Karpas-422 (cell line): ENCODE measurements around the gene ST6GALNAC2. TPM values are rescaled to one million over a fixed set of nuclear protein-coding genes. Genes with fewer than 3 reads are reported as not detected.

Experiments used
- DNase-seq: peaks from one replicate; pipeline ENCODE4 v3.0.0-alpha.2; 2015
- H2AFZ ChIP-seq: fragments of 200-600 bp; sonication (generic); 2 replicates; pipeline ENCODE4 v1.6.1; 2014; ENCODE audit warnings: antibody characterized with exemption, low read length, mixed read lengths
- H3K27ac ChIP-seq: fragments of 200-600 bp; sonication (generic); 2 replicates; pipeline ENCODE4 v1.5.1; 2014; ENCODE audit warnings: mild to moderate bottlenecking, low read length, moderate library complexity
- H3K27me3 ChIP-seq: fragments of 200-600 bp; sonication (generic); 2 replicates; pipeline ENCODE4 v1.6.1; 2014; ENCODE audit warnings: low read length, mixed read lengths
- H3K36me3 ChIP-seq: fragments of 200-600 bp; sonication (generic); 2 replicates; pipeline ENCODE4 v1.6.1; 2014; ENCODE audit warnings: low read length, mixed read lengths; ENCODE audit not compliant: insufficient read depth
- H3K4me1 ChIP-seq: fragments of 200-600 bp; sonication (generic); 2 replicates; pipeline ENCODE4 v1.6.1; 2014; ENCODE audit warnings: mild to moderate bottlenecking, low read length, mixed read lengths
- H3K4me2 ChIP-seq: fragments of 200-600 bp; sonication (generic); 2 replicates; pipeline ENCODE4 v1.6.1; 2014; ENCODE audit warnings: low read length, low read depth, mild to moderate bottlenecking; ENCODE audit not compliant: poor library complexity, severe bottlenecking
- H3K4me3 ChIP-seq: fragments of 200-600 bp; sonication (generic); 2 replicates; pipeline ENCODE4 v1.5.1; 2014; ENCODE audit warnings: mild to moderate bottlenecking, antibody characterized with exemption, low read length, mixed read lengths
- H3K79me2 ChIP-seq: fragments of 200-600 bp; sonication (generic); 2 replicates; pipeline ENCODE4 v1.6.1; 2014; ENCODE audit warnings: mild to moderate bottlenecking, low read length, mixed read lengths
- H3K9ac ChIP-seq: fragments of 200-600 bp; sonication (generic); 2 replicates; pipeline ENCODE4 v1.6.0; 2014; ENCODE audit warnings: low read length
- H3K9me2 ChIP-seq: fragments of 200-600 bp; sonication (generic), shearing (Covaris generic); replicated peaks from 2 replicates; pipeline ENCODE4 v1.6.0; 2014; ENCODE audit warnings: mild to moderate bottlenecking, low read length, moderate library complexity; ENCODE audit not compliant: insufficient read depth
- H3K9me3 ChIP-seq: fragments of 300-700, 200-600 bp; sonication (generic); 2 replicates; pipeline ENCODE4 v1.6.1; 2014; ENCODE audit warnings: low read length, mixed read lengths
- H4K20me1 ChIP-seq: fragments of 200-600 bp; sonication (generic); 2 replicates; pipeline ENCODE4 v1.6.1; 2014; ENCODE audit warnings: mild to moderate bottlenecking, antibody characterized with exemption, low read length, low read depth; ENCODE audit not compliant: insufficient read depth
- total RNA-seq: library from RNA; depleted of rRNA; stranded (reverse); fragments of >200 nt; shearing (Covaris generic); gene quantifications from 2 replicates; pipeline ENCODE4 v1.2.3, GENCODE V29; 2014; ENCODE audit warnings: low replicate concordance

Gene ST6GALNAC2
- total RNA-seq, 1 experiment from 2014 or later: not detected

GRCh38 chr17:76549539-76549938, 36.1 kb downstream of the ST6GALNAC2 start:
- Histone ChIP-seq H3K9me3 (no peaks in the 10 kb centered on the region), H3K4me3 (no peak overlapping the region), H3K36me3 (no peaks in the 10 kb centered on the region), H3K4me2 (no peak overlapping the region), H3K9ac (no peak overlapping the region), H2AFZ (no peak overlapping the region), H3K27ac (no peak overlapping the region), H3K9me2 (no peaks in the 10 kb centered on the region), H3K79me2 (no peaks in the 10 kb centered on the region), H3K4me1 (no peaks in the 10 kb centered on the region), H4K20me1 (no peaks in the 10 kb centered on the region), H3K27me3 (no peaks in the 10 kb centered on the region)
- DNase-seq: no peak

- no peak overlapping the region for H3K4me3 ChIP-seq
- no peaks in the 10 kb centered on the region for H3K9me2 ChIP-seq
- no peaks in the 10 kb centered on the region for H3K36me3 ChIP-seq
- no peaks in the 10 kb centered on the region for H4K20me1 ChIP-seq
- no peaks in the 10 kb centered on the region for H3K79me2 ChIP-seq
- H2AFZ ChIP-seq: no peak overlapping the region
- no peaks in the 10 kb centered on the region for H3K27me3 ChIP-seq
- no peak overlapping the region for H3K9ac ChIP-seq
- H3K9me3 ChIP-seq: no peaks in the 10 kb centered on the region
- DNase-seq: no peak
- no peaks in the 10 kb centered on the region for H3K4me1 ChIP-seq
- H3K27ac ChIP-seq: no peak overlapping the region
- H3K4me2 ChIP-seq: no peak overlapping the region
Observed at GRCh38 chr17:76549215-76549518, 36.5 kb downstream of the ST6GALNAC2 start.

- Histone ChIP-seq H3K9ac (no peak overlapping the region), H3K4me3 (no peak overlapping the region)
Observed at GRCh38 chr17:76548378-76549214, 37.1 kb downstream of the ST6GALNAC2 start.

GRCh38 chr17:76547642-76548202, 37.9 kb downstream of the ST6GALNAC2 start:
- no peak overlapping the region for H2AFZ ChIP-seq
- no peak for DNase-seq
- no peak overlapping the region for H3K4me2 ChIP-seq
- no peaks in the 10 kb centered on the region for H3K36me3 ChIP-seq
- no peaks in the 10 kb centered on the region for H3K27me3 ChIP-seq
- no peak overlapping the region for H3K9ac ChIP-seq
- no peak overlapping the region for H3K27ac ChIP-seq
- H3K79me2 ChIP-seq: no peaks in the 10 kb centered on the region
- H3K4me1 ChIP-seq: no peaks in the 10 kb centered on the region
- no peaks in the 10 kb centered on the region for H3K9me3 ChIP-seq
- H3K9me2 ChIP-seq: no peaks in the 10 kb centered on the region
- H4K20me1 ChIP-seq: no peaks in the 10 kb centered on the region
- H3K4me3 ChIP-seq: no peak overlapping the region

More at GRCh38 chr17:76548378-76549214, 37.1 kb downstream of the ST6GALNAC2 start:
- no peaks in the 10 kb centered on the region for H4K20me1 ChIP-seq
- H3K9me3 ChIP-seq: no peaks in the 10 kb centered on the region
- H3K27me3 ChIP-seq: no peaks in the 10 kb centered on the region
- H3K36me3 ChIP-seq: no peaks in the 10 kb centered on the region
- H3K79me2 ChIP-seq: no peaks in the 10 kb centered on the region
- DNase-seq: no peak
- H3K4me2 ChIP-seq: no peak overlapping the region
- H3K4me1 ChIP-seq: no peaks in the 10 kb centered on the region
- H3K9me2 ChIP-seq: no peaks in the 10 kb centered on the region
- H3K27ac ChIP-seq: no peak overlapping the region
- H2AFZ ChIP-seq: no peak overlapping the region

GRCh38 chr17:76547183-76547641, 38.4 kb downstream of the ST6GALNAC2 start:
- Histone ChIP-seq H2AFZ (no peak overlapping the region), H3K9me2 (no peaks in the 10 kb centered on the region), H3K9me3 (no peaks in the 10 kb centered on the region), H3K27ac (no peak overlapping the region), H3K79me2 (no peaks in the 10 kb centered on the region), H3K9ac (no peak overlapping the region), H3K4me1 (no peaks in the 10 kb centered on the region), H3K36me3 (no peaks in the 10 kb centered on the region), H3K4me3 (no peak overlapping the region), H3K27me3 (no peaks in the 10 kb centered on the region), H4K20me1 (no peaks in the 10 kb centered on the region), H3K4me2 (no peak overlapping the region)
- DNase-seq: peak; percentile 91

GRCh38 chr17:76546556-76547182, 39.0 kb downstream of the ST6GALNAC2 start:
- no peak for DNase-seq
- H3K9ac ChIP-seq: no peak overlapping the region
- no peak overlapping the region for H3K4me2 ChIP-seq
- H3K27me3 ChIP-seq: no peaks in the 10 kb centered on the region
- H4K20me1 ChIP-seq: no peaks in the 10 kb centered on the region
- H3K9me3 ChIP-seq: no peaks in the 10 kb centered on the region
- H3K4me1 ChIP-seq: no peaks in the 10 kb centered on the region
- H3K4me3 ChIP-seq: no peak overlapping the region
- no peaks in the 10 kb centered on the region for H3K36me3 ChIP-seq
- no peaks in the 10 kb centered on the region for H3K79me2 ChIP-seq
- no peak overlapping the region for H3K27ac ChIP-seq
- H3K9me2 ChIP-seq: no peaks in the 10 kb centered on the region
- no peak overlapping the region for H2AFZ ChIP-seq

- H3K9me2 ChIP-seq: no peaks in the 10 kb centered on the region
- peaks cover 1% of the 10 kb centered on the region for H3K4me1 ChIP-seq
- no peak overlapping the region for H3K27ac ChIP-seq
- H3K79me2 ChIP-seq: no peaks in the 10 kb centered on the region
- H3K4me2 ChIP-seq: no peak overlapping the region
- no peaks in the 10 kb centered on the region for H3K9me3 ChIP-seq
- H3K9ac ChIP-seq: no peak overlapping the region
- no peak overlapping the region for H3K4me3 ChIP-seq
- DNase-seq: no peak
- no peaks in the 10 kb centered on the region for H3K27me3 ChIP-seq
- H4K20me1 ChIP-seq: no peaks in the 10 kb centered on the region
- H2AFZ ChIP-seq: no peak overlapping the region
- no peaks in the 10 kb centered on the region for H3K36me3 ChIP-seq
Observed at GRCh38 chr17:76545918-76546555, 39.6 kb downstream of the ST6GALNAC2 start.
